ENCODE data around the gene WDR4. TPM values are rescaled to one million over a fixed set of nuclear protein-coding genes. Genes with fewer than 3 reads are reported as not detected.

Gene WDR4
- total and polyA plus RNA-seq, 9 of the 15 experiments (the other 6 are each of a cell fraction or from before 2014, with no cell fraction given), result 5.4 to 95.4 (median 32.1) TPM

DNA sequence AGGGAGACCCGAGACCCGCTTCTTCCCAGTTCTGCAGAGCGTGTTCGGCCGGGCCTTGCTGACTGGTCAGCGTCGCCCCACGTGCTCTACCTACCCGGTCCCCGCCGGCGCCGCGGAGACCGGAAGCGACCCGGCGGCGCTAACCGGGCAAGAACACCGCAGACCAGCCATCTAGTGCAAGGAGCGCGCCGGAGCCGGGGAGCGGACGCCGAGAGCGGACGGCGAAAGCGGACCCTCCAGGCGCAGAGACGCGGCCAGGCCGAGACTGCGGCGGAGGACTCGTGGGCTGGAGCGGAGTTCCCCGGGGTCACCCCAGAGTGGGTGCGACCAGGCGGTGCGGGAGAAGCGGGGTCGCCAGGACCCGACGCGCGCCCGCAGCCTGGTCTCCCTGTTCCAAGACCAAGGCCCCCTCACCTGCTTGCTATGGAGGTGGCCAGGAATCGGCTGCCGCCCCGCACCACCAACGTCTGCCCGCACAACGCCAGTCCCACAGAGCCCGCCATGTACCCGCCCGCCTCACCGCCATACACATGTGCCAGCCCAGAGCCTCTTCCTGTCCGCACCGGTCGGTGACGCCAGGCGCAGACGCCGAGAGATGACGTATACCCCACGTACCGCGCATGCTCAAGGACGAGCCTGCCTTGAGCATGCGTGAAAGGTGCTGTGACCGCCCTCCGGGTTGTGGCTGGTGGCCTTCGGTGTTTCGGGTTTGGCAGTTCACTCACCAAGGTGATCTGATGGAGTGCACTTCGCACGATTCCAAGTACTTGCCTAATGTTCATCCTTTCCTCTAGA lies at the start of gene WDR4 (continued):
- TF ChIP-seq, protein P1, sequence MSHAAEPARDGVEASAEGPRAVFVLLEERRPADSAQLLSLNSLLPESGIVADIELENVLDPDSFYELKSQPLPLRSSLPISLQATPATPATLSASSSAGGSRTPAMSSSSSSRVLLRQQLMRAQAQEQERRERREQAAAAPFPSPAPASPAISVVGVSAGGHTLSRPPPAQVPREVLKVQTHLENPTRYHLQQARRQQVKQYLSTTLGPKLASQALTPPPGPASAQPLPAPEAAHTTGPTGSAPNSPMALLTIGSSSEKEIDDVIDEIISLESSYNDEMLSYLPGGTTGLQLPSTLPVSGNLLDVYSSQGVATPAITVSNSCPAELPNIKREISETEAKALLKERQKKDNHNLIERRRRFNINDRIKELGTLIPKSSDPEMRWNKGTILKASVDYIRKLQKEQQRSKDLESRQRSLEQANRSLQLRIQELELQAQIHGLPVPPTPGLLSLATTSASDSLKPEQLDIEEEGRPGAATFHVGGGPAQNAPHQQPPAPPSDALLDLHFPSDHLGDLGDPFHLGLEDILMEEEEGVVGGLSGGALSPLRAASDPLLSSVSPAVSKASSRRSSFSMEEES (CRISPR knock-in tag; IDR thresholded peaks at IDR 0.05), result no peak
- peak; percentile 62; the same call in 1 of the 2 replicates for TF ChIP-seq SP1 (CRISPR knock-in tag; IDR thresholded peaks at IDR 0.05)
- TF ChIP-seq, protein P2, sequence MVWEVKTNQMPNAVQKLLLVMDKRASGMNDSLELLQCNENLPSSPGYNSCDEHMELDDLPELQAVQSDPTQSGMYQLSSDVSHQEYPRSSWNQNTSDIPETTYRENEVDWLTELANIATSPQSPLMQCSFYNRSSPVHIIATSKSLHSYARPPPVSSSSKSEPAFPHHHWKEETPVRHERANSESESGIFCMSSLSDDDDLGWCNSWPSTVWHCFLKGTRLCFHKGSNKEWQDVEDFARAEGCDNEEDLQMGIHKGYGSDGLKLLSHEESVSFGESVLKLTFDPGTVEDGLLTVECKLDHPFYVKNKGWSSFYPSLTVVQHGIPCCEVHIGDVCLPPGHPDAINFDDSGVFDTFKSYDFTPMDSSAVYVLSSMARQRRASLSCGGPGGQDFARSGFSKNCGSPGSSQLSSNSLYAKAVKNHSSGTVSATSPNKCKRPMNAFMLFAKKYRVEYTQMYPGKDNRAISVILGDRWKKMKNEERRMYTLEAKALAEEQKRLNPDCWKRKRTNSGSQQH (CRISPR knock-in tag; IDR thresholded peaks at IDR 0.05), result 0 out of 2 replicates have a peak, but pooled peaks have one; percentile 31
- TF ChIP-seq, protein P3, sequence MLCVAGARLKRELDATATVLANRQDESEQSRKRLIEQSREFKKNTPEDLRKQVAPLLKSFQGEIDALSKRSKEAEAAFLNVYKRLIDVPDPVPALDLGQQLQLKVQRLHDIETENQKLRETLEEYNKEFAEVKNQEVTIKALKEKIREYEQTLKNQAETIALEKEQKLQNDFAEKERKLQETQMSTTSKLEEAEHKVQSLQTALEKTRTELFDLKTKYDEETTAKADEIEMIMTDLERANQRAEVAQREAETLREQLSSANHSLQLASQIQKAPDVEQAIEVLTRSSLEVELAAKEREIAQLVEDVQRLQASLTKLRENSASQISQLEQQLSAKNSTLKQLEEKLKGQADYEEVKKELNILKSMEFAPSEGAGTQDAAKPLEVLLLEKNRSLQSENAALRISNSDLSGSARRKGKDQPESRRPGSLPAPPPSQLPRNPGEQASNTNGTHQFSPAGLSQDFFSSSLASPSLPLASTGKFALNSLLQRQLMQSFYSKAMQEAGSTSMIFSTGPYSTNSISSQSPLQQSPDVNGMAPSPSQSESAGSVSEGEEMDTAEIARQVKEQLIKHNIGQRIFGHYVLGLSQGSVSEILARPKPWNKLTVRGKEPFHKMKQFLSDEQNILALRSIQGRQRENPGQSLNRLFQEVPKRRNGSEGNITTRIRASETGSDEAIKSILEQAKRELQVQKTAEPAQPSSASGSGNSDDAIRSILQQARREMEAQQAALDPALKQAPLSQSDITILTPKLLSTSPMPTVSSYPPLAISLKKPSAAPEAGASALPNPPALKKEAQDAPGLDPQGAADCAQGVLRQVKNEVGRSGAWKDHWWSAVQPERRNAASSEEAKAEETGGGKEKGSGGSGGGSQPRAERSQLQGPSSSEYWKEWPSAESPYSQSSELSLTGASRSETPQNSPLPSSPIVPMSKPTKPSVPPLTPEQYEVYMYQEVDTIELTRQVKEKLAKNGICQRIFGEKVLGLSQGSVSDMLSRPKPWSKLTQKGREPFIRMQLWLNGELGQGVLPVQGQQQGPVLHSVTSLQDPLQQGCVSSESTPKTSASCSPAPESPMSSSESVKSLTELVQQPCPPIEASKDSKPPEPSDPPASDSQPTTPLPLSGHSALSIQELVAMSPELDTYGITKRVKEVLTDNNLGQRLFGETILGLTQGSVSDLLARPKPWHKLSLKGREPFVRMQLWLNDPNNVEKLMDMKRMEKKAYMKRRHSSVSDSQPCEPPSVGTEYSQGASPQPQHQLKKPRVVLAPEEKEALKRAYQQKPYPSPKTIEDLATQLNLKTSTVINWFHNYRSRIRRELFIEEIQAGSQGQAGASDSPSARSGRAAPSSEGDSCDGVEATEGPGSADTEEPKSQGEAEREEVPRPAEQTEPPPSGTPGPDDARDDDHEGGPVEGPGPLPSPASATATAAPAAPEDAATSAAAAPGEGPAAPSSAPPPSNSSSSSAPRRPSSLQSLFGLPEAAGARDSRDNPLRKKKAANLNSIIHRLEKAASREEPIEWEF (CRISPR knock-in tag; IDR thresholded peaks at IDR 0.05), result no peak
- TF ChIP-seq, protein P4, sequence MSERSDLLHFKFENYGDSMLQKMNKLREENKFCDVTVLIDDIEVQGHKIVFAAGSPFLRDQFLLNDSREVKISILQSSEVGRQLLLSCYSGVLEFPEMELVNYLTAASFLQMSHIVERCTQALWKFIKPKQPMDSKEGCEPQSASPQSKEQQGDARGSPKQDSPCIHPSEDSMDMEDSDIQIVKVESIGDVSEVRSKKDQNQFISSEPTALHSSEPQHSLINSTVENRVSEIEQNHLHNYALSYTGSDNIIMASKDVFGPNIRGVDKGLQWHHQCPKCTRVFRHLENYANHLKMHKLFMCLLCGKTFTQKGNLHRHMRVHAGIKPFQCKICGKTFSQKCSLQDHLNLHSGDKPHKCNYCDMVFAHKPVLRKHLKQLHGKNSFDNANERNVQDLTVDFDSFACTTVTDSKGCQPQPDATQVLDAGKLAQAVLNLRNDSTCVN (CRISPR knock-in tag; IDR thresholded peaks at IDR 0.05), result no peak
- TF ChIP-seq MTA3 (IDR thresholded peaks at IDR 0.05; ENCODE audit: borderline replicate concordance), result peak; percentile 85; the same call in 1 of the 2 replicates
- TF ChIP-seq, protein P5, sequence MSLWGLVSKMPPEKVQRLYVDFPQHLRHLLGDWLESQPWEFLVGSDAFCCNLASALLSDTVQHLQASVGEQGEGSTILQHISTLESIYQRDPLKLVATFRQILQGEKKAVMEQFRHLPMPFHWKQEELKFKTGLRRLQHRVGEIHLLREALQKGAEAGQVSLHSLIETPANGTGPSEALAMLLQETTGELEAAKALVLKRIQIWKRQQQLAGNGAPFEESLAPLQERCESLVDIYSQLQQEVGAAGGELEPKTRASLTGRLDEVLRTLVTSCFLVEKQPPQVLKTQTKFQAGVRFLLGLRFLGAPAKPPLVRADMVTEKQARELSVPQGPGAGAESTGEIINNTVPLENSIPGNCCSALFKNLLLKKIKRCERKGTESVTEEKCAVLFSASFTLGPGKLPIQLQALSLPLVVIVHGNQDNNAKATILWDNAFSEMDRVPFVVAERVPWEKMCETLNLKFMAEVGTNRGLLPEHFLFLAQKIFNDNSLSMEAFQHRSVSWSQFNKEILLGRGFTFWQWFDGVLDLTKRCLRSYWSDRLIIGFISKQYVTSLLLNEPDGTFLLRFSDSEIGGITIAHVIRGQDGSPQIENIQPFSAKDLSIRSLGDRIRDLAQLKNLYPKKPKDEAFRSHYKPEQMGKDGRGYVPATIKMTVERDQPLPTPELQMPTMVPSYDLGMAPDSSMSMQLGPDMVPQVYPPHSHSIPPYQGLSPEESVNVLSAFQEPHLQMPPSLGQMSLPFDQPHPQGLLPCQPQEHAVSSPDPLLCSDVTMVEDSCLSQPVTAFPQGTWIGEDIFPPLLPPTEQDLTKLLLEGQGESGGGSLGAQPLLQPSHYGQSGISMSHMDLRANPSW (CRISPR knock-in tag; IDR thresholded peaks at IDR 0.05), result no peak
- TF ChIP-seq, protein P6, sequence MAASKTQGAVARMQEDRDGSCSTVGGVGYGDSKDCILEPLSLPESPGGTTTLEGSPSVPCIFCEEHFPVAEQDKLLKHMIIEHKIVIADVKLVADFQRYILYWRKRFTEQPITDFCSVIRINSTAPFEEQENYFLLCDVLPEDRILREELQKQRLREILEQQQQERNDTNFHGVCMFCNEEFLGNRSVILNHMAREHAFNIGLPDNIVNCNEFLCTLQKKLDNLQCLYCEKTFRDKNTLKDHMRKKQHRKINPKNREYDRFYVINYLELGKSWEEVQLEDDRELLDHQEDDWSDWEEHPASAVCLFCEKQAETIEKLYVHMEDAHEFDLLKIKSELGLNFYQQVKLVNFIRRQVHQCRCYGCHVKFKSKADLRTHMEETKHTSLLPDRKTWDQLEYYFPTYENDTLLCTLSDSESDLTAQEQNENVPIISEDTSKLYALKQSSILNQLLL (CRISPR knock-in tag; IDR thresholded peaks at IDR 0.05; ENCODE audit: borderline replicate concordance), result no peak
- peak; percentile 97 for TF ChIP-seq POLR2A (conservative IDR thresholded peaks at IDR 0.05)
- peak; percentile 96 for TF ChIP-seq JUN (IDR thresholded peaks at IDR 0.05; ENCODE audit: borderline replicate concordance, low read depth, low read length)
- TF ChIP-seq JUN (CRISPR knock-in tag; IDR thresholded peaks at IDR 0.05; ENCODE audit: borderline replicate concordance), result peak; percentile 51; the same call in 1 of the 2 replicates
- no peak for TF ChIP-seq LARP7 (IDR thresholded peaks at IDR 0.05)
- TF ChIP-seq HOXB6 (CRISPR knock-in tag; IDR thresholded peaks at IDR 0.05; ENCODE audit: borderline replicate concordance), result no peak
